ENCODE data around the gene CDC27. TPM values are rescaled to one million over a fixed set of nuclear protein-coding genes. Genes with fewer than 3 reads are reported as not detected.

Gene CDC27
- total and polyA plus RNA-seq, 2 experiments from 2014 or later = 35.6 to 63.5 TPM

Other genes starting within 250 kb of the CDC27 start
- gene RPRML, start 210.0 kb downstream of the CDC27 start, total RNA-seq = not detected in 2 replicates
- not detected in 2 replicates for gene RPRML, start 210.0 kb downstream of the CDC27 start, polyA plus RNA-seq
- gene MYL4, start 20.1 kb upstream of the CDC27 start, total RNA-seq = 4.3 and 10.2 TPM in 2 replicates
- 28.6 and 28.7 TPM in 2 replicates for gene MYL4, start 20.1 kb upstream of the CDC27 start, polyA plus RNA-seq
- 1.4 TPM in 2 replicates for gene ITGB3, start 64.5 kb upstream of the CDC27 start, total RNA-seq
- gene ITGB3, start 64.5 kb upstream of the CDC27 start, polyA plus RNA-seq = 0.66 and 0.95 TPM in 2 replicates
- gene EFCAB13, start 134.7 kb upstream of the CDC27 start, total RNA-seq = 3.1 and 7.9 TPM in 2 replicates
- 1.9 and 2.1 TPM in 2 replicates for gene EFCAB13, start 134.7 kb upstream of the CDC27 start, polyA plus RNA-seq